ENCODE measurements around the gene BCL11B. TPM values are rescaled to one million over a fixed set of nuclear protein-coding genes. Genes with fewer than 3 reads are reported as not detected.

The BCL11B gene
- total and polyA plus RNA-seq, 9 of the 15 experiments (the other 6 are each of a cell fraction or from before 2014, with no cell fraction given), result 0.09 TPM; not detected in 8

DNA sequence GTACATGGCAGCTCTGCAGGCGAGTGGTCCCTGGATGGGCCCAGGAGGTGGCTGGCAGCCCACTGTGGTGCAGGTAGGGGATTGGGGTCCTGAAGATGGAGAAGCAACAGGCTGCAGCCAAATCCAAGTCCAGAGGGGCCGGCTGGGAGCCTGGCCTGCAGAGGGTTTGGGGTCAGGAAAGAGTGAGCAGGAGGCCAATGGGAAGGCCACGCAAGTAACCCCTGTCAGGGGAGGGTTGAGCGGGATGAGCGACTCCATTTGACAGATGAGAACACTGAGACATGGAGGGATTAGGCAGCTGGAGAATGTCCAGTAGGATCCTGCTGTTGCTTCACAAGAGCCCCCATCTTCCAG lies 136.0 kb downstream of the BCL11B start:
- ATAC-seq (no peak), DNase-seq (ENCODE audit: extremely low read depth in 1 of 4, low spot score in 3 of 4) (no peak), FAIRE-seq (no peak)
- H4K20me1 ChIP-seq (replicated peaks; ENCODE audit: control insufficient read depth, insufficient read depth, low read length), result no peaks in the 10 kb centered on the region
- H3K4me2 ChIP-seq (ENCODE audit: insufficient read depth, low read length), result no peak overlapping the region
- H3K4me3 ChIP-seq, result no peak overlapping the region
- intact Hi-C loops (cut with micrococcal nuclease), result no loop called here
- no peaks in the 10 kb centered on the region for H3K36me3 ChIP-seq (ENCODE audit: control insufficient read depth, insufficient read depth, low read length)
- ChIA-PET POLR2A (no interaction called here), CTCF (ENCODE audit: low intra/inter-chr PET ratio) (no interaction called here)
- no peak overlapping the region for H2AFZ ChIP-seq (ENCODE audit: low read depth, low read length)
- H3K79me2 ChIP-seq (ENCODE audit: control insufficient read depth, insufficient read depth, low read length), result no peaks in the 10 kb centered on the region
- in situ Hi-C loops (cut with MboI), result no loop called here
- H3K4me1 ChIP-seq (replicated peaks in 1 of 2; ENCODE audit: control insufficient read depth in 2 of 2, insufficient read depth in 2 of 2, low read length in 2 of 2), result no peaks in the 10 kb centered on the region
- 8% methylated on average over 2 of the region's 5 CpGs for WGBS (ENCODE audit: insufficient coverage, low coverage, missing lambda C conversion rate)
- BruUV-seq (replicated peaks), result no TSS peak
- no peak overlapping the region for H3K9ac ChIP-seq (ENCODE audit: insufficient read depth in 1 of 2, low read depth in 2 of 2, low read length in 2 of 2)
- H3K9me3 ChIP-seq (replicated peaks; ENCODE audit: control insufficient read depth, insufficient read depth, low read depth, low read length), result no peaks in the 10 kb centered on the region
- H3K9me1 ChIP-seq (ENCODE audit: control insufficient read depth, insufficient read depth, low read length), result no peaks in the 10 kb centered on the region
- H3K27me3 ChIP-seq (ENCODE audit: control insufficient read depth in 2 of 2, insufficient read depth in 2 of 2, low read length in 2 of 2), result peaks cover 0 to 14% of the 10 kb centered on the region in 2 experiments; a peak in 3 of 5 replicates
- no peak overlapping the region for H3K27ac ChIP-seq (ENCODE audit: extremely low read depth, low read depth, low read length)
- TF ChIP-seq ZNF586 (CRISPR knock-in tag; conservative IDR thresholded peaks at IDR 0.05) (no peak), ETS2 (tag; IDR thresholded peaks at IDR 0.05; ENCODE audit: borderline replicate concordance, poor library complexity, severe bottlenecking) (no peak), ZNF561 (CRISPR knock-in tag; conservative IDR thresholded peaks at IDR 0.05) (no peak), CHD4 (IDR thresholded peaks at IDR 0.05; ENCODE audit: insufficient read depth, insufficient replicate concordance, low read depth, low read length, poor library complexity, severe bottlenecking) (no peak), MYC (IDR thresholded peaks at IDR 0.05; ENCODE audit: low read depth, low read length) (no peak), MYC (CRISPR knock-in tag; IDR thresholded peaks at IDR 0.05; ENCODE audit: borderline replicate concordance, low read depth) (no peak), XRCC3 (IDR thresholded peaks at IDR 0.05) (no peak), TSC22D4 (tag; IDR thresholded peaks at IDR 0.05) (no peak), TAF1 (IDR thresholded peaks at IDR 0.05; ENCODE audit: control insufficient read depth, extremely low read depth, insufficient read depth, low read length, severe bottlenecking) (no peak), ZNF12 (CRISPR knock-in tag; IDR thresholded peaks at IDR 0.05) (no peak), CBX5 (IDR thresholded peaks at IDR 0.05; ENCODE audit: borderline replicate concordance, low read depth) (no peak), PCBP2 (IDR thresholded peaks at IDR 0.05; ENCODE audit: low read depth, low read length, poor library complexity, severe bottlenecking) (no peak), FOXA1 (IDR thresholded peaks at IDR 0.05; ENCODE audit: borderline replicate concordance) (no peak)
- TF ChIP-seq, protein P1, sequence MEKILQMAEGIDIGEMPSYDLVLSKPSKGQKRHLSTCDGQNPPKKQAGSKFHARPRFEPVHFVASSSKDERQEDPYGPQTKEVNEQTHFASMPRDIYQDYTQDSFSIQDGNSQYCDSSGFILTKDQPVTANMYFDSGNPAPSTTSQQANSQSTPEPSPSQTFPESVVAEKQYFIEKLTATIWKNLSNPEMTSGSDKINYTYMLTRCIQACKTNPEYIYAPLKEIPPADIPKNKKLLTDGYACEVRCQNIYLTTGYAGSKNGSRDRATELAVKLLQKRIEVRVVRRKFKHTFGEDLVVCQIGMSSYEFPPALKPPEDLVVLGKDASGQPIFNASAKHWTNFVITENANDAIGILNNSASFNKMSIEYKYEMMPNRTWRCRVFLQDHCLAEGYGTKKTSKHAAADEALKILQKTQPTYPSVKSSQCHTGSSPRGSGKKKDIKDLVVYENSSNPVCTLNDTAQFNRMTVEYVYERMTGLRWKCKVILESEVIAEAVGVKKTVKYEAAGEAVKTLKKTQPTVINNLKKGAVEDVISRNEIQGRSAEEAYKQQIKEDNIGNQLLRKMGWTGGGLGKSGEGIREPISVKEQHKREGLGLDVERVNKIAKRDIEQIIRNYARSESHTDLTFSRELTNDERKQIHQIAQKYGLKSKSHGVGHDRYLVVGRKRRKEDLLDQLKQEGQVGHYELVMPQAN (IDR thresholded peaks at IDR 0.05; ENCODE audit: borderline replicate concordance), result no peak
- TF ChIP-seq, protein P2, sequence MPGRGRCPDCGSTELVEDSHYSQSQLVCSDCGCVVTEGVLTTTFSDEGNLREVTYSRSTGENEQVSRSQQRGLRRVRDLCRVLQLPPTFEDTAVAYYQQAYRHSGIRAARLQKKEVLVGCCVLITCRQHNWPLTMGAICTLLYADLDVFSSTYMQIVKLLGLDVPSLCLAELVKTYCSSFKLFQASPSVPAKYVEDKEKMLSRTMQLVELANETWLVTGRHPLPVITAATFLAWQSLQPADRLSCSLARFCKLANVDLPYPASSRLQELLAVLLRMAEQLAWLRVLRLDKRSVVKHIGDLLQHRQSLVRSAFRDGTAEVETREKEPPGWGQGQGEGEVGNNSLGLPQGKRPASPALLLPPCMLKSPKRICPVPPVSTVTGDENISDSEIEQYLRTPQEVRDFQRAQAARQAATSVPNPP (IDR thresholded peaks at IDR 0.05; ENCODE audit: borderline replicate concordance, insufficient read depth, insufficient read length), result no peak
- TF ChIP-seq, protein P3, sequence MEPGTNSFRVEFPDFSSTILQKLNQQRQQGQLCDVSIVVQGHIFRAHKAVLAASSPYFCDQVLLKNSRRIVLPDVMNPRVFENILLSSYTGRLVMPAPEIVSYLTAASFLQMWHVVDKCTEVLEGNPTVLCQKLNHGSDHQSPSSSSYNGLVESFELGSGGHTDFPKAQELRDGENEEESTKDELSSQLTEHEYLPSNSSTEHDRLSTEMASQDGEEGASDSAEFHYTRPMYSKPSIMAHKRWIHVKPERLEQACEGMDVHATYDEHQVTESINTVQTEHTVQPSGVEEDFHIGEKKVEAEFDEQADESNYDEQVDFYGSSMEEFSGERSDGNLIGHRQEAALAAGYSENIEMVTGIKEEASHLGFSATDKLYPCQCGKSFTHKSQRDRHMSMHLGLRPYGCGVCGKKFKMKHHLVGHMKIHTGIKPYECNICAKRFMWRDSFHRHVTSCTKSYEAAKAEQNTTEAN (CRISPR knock-in tag; IDR thresholded peaks at IDR 0.05), result no peak
- TF ChIP-seq, protein P4, sequence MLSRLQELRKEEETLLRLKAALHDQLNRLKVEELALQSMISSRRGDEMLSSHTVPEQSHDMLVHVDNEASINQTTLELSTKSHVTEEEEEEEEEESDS (CRISPR knock-in tag; IDR thresholded peaks at IDR 0.05), result no peak
